Neuronal stem cell (in vitro differentiated cells): ENCODE results near the gene DDOST.

Source experiments
- DNase-seq: peaks from one replicate; pipeline ENCODE4 v3.0.0-alpha.2; 2013; ENCODE audit warnings: low spot score
- H2AFZ ChIP-seq: one replicate; pipeline ENCODE4 v1.6.1; 2013; ENCODE audit warnings: mild to moderate bottlenecking, low read length, inconsistent platforms
- H2AK5ac ChIP-seq: 2 replicates; pipeline ENCODE4 v1.6.1; 2013; ENCODE audit warnings: low read depth, mild to moderate bottlenecking, inconsistent platforms, low read length, moderate library complexity, mixed read lengths
- H2BK120ac ChIP-seq: 2 replicates; pipeline ENCODE4 v1.6.1; 2013; ENCODE audit warnings: low read depth, mild to moderate bottlenecking, inconsistent platforms, low read length, moderate library complexity, mixed read lengths
- H2BK12ac ChIP-seq: one replicate; pipeline ENCODE4 v1.6.1; 2013; ENCODE audit warnings: low read length, inconsistent platforms
- H2BK15ac ChIP-seq: 2 replicates; pipeline ENCODE4 v1.6.1; 2013; ENCODE audit warnings: mild to moderate bottlenecking, low read length, inconsistent platforms, mixed read lengths
- H2BK5ac ChIP-seq: one replicate; pipeline ENCODE4 v1.6.1; 2013; ENCODE audit warnings: inconsistent platforms, mild to moderate bottlenecking, low read length, moderate library complexity
- H3K14ac ChIP-seq: one replicate; pipeline ENCODE4 v1.6.1; 2013; ENCODE audit warnings: low read length, inconsistent platforms
- H3K18ac ChIP-seq: 2 replicates; pipeline ENCODE4 v1.6.1; 2013; ENCODE audit warnings: low read length, inconsistent platforms
- H3K23ac ChIP-seq: 2 replicates; pipeline ENCODE4 v1.6.1; 2013; ENCODE audit warnings: low read depth, mild to moderate bottlenecking, mixed read lengths, low read length, inconsistent platforms; ENCODE audit not compliant: poor library complexity
- H3K27ac ChIP-seq: replicated peaks from 3 replicates; pipeline ENCODE4 v1.5.1; 2013; ENCODE audit warnings: low read length, inconsistent platforms
- H3K27me3 ChIP-seq, 3 experiments: 2 replicates each; pipeline ENCODE4 v1.6.1; 2013; ENCODE audit warnings: low read length in 3 of 3, mild to moderate bottlenecking in 2 of 3, inconsistent platforms in 1 of 3, low read depth in 1 of 3, mixed read lengths in 1 of 3, moderate library complexity in 1 of 3; ENCODE audit not compliant: control insufficient read depth in 3 of 3, insufficient read depth in 3 of 3
- H3K36me3 ChIP-seq, 2 donors: replicated peaks in 1 of 2; 2 replicates each; pipeline ENCODE4 v1.6.1; 2013; ENCODE audit warnings: low read length in 2 of 2; ENCODE audit not compliant: control insufficient read depth in 2 of 2, insufficient read depth in 2 of 2
- H3K4ac ChIP-seq: 2 replicates; pipeline ENCODE4 v1.6.1; 2013; ENCODE audit warnings: inconsistent platforms, mild to moderate bottlenecking, low read length, moderate library complexity
- H3K4me1 ChIP-seq, 2 donors: 1 replicate in 1 of 2; 2 replicates in 1 of 2; pipeline ENCODE4 v1.6.1; 2013; ENCODE audit warnings: low read length in 2 of 2, low read depth in 1 of 2; ENCODE audit not compliant: control insufficient read depth in 2 of 2, insufficient read depth in 1 of 2
- H3K4me2 ChIP-seq: one replicate; pipeline ENCODE4 v1.6.1; 2013; ENCODE audit warnings: mild to moderate bottlenecking, low read length, inconsistent platforms; ENCODE audit not compliant: insufficient read depth, poor library complexity, severe bottlenecking
- H3K4me3 ChIP-seq, 2 donors: 2 replicates each; pipeline ENCODE4 v1.5.1; 2013; ENCODE audit warnings: low read length in 2 of 2, mild to moderate bottlenecking in 2 of 2, inconsistent platforms in 1 of 2, moderate library complexity in 1 of 2
- H3K79me1 ChIP-seq: one replicate; pipeline ENCODE4 v1.6.1; 2013; ENCODE audit warnings: low read depth, mild to moderate bottlenecking, inconsistent platforms, low read length, moderate library complexity
- H3K9ac ChIP-seq: one replicate; pipeline ENCODE4 v1.6.1; 2013; ENCODE audit warnings: mild to moderate bottlenecking, low read depth, low read length, inconsistent platforms; ENCODE audit not compliant: poor library complexity
- H3K9me3 ChIP-seq, 2 donors: replicated peaks in 1 of 2; 2 replicates each; pipeline versions ENCODE3 to v1.6.1; 2013; ENCODE audit warnings: low read length in 2 of 2, mild to moderate bottlenecking in 2 of 2, inconsistent platforms in 1 of 2, low read depth in 1 of 2, mixed read lengths in 1 of 2, moderate library complexity in 1 of 2; ENCODE audit not compliant: control insufficient read depth in 2 of 2, insufficient read depth in 1 of 2
- H4K8ac ChIP-seq: one replicate; pipeline ENCODE4 v1.6.1; 2013; ENCODE audit warnings: low read depth, mild to moderate bottlenecking, inconsistent platforms, low read length, moderate library complexity
- H4K91ac ChIP-seq: one replicate; pipeline ENCODE4 v1.6.1; 2013; ENCODE audit warnings: low read length, low read depth, mild to moderate bottlenecking, inconsistent platforms; ENCODE audit not compliant: poor library complexity
- WGBS, 2 donors: extraction: QIAGEN DNeasy Blood & Tissue Kit; methylation state at CpG; one replicate each; pipeline ENCODE4 v1.1.7; 2013; ENCODE audit warnings: missing lambda C conversion rate in 2 of 2, mixed read lengths in 1 of 2; ENCODE audit not compliant: insufficient read length in 2 of 2, insufficient replicate concordance in 1 of 2; ENCODE audit errors: extremely low coverage in 2 of 2; 5-methylcytosine and 5-hydroxymethylcytosine counted together

The DDOST gene

DNA sequence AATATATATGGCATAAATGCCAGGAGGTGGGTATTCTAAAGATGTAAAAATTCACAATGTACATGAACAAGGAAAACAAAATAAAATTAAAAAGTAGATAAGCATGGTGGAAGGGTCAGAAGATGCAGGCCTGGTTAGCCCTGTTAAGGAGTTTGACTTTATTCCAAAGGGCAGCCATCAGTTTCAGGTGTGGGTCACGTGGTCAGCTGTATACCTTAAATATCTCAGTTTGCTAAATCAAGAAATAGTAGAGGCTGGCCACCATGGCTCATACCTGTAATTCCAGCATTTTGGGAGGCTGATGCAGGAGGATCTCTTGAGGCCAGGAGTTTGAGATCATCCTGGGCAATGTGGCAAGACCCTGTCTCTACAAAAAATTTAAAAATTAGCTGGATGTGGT, 36.5 kb downstream of the DDOST start:
- H2BK12ac ChIP-seq: no peak overlapping the region
- no peak overlapping the region for H3K27ac ChIP-seq
- no peaks in the 10 kb centered on the region for H3K79me1 ChIP-seq
- H2BK5ac ChIP-seq: no peak overlapping the region
- H2BK120ac ChIP-seq: no peak overlapping the region
- H3K14ac ChIP-seq: no peak overlapping the region
- no peak overlapping the region for H2BK15ac ChIP-seq
- peaks cover 2 to 6% of the 10 kb centered on the region in 2 donors for H3K4me1 ChIP-seq
- H3K9me3 ChIP-seq: no peaks in the 10 kb centered on the region
- H2AK5ac ChIP-seq: no peak overlapping the region
- no peak overlapping the region for H2AFZ ChIP-seq
- H4K8ac ChIP-seq: no peak overlapping the region
- H3K4me3 ChIP-seq: no peak overlapping the region
- H3K18ac ChIP-seq: no peak overlapping the region
- no CpG with 5 or more reads among the region's 1 CpG for WGBS, 2 donors
- no peak overlapping the region for H3K4me2 ChIP-seq
- H3K36me3 ChIP-seq: no peaks in the 10 kb centered on the region
- H3K4ac ChIP-seq: no peak overlapping the region
- H3K23ac ChIP-seq: no peak overlapping the region
- H4K91ac ChIP-seq: no peak overlapping the region
- H3K27me3 ChIP-seq: peaks cover 0 to 6% (median 0%) of the 10 kb centered on the region in 3 experiments
- DNase-seq: no peak
- no peak overlapping the region for H3K9ac ChIP-seq

DNA sequence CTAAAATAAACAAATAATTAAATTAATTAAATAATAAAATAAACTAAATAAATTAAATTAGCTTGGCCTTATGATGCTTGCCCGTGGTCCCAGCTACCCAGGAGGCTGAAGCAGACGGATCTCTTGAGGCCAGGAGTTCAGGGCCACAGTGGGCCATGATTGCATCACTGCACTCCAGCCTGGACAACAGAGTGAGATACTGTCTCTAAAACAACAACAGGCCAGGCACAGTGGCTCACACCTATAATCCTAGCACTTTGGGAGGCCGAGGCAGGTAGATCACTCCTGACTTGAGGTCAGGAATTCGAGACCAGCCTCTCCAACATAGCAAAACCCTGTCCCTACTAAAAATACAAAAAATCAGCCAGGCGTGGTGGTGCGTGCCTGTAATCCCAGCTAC, 40.2 kb downstream of the DDOST start:
- H4K8ac ChIP-seq: no peak overlapping the region
- H4K91ac ChIP-seq: no peak overlapping the region
- no peak overlapping the region for H3K18ac ChIP-seq
- no peak overlapping the region for H3K9ac ChIP-seq
- no peaks in the 10 kb centered on the region for H3K9me3 ChIP-seq
- H3K27me3 ChIP-seq: peaks cover 0 to 30% (median 0%) of the 10 kb centered on the region in 3 experiments
- H3K4me2 ChIP-seq: no peak overlapping the region
- no peaks in the 10 kb centered on the region for H3K79me1 ChIP-seq
- no peak overlapping the region for H2BK120ac ChIP-seq
- H3K27ac ChIP-seq: no peak overlapping the region
- no CpG with 5 or more reads among the region's 6 CpGs for WGBS, 2 donors
- H2AK5ac ChIP-seq: no peak overlapping the region
- no peaks in the 10 kb centered on the region for H3K36me3 ChIP-seq
- H2AFZ ChIP-seq: no peak overlapping the region
- H3K4ac ChIP-seq: no peak overlapping the region
- DNase-seq: no peak
- H3K23ac ChIP-seq: no peak overlapping the region
- H2BK15ac ChIP-seq: no peak overlapping the region
- no peak overlapping the region for H2BK5ac ChIP-seq
- no peaks in the 10 kb centered on the region for H3K4me1 ChIP-seq
- no peak overlapping the region for H3K4me3 ChIP-seq
- no peak overlapping the region for H2BK12ac ChIP-seq
- H3K14ac ChIP-seq: no peak overlapping the region

DNA sequence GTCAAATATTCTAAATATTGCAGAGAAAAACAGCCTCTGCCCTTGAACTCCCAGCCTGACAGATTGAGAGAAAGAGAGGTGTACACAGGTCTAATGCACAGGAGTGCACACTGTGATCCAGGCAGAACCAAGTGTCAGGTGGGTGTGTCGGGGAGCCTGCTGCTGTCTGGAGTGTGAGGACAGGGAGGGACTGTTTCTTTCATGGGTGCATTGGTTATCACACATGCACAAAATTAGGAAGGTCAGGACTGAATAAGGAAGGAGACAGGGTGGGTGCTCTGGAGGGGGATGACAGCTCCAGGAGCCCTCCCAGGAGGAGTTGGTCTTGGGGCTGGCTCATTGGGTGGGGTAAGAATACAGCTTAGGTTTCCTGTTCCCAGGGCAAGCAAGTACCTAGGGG, 41.2 kb downstream of the DDOST start:
- no peak overlapping the region for H2BK5ac ChIP-seq
- H2AK5ac ChIP-seq: no peak overlapping the region
- no peak overlapping the region for H3K23ac ChIP-seq
- no peak overlapping the region for H3K4me3 ChIP-seq
- H3K9ac ChIP-seq: no peak overlapping the region
- no peak overlapping the region for H2BK120ac ChIP-seq
- peaks cover 0 to 37% (median 0%) of the 10 kb centered on the region in 3 experiments for H3K27me3 ChIP-seq
- H3K4me2 ChIP-seq: no peak overlapping the region
- no CpG with 5 or more reads among the region's 1 CpG for WGBS, 2 donors
- no peak overlapping the region for H2BK15ac ChIP-seq
- H4K91ac ChIP-seq: no peak overlapping the region
- H3K27ac ChIP-seq: no peak overlapping the region
- H3K18ac ChIP-seq: no peak overlapping the region
- no peak overlapping the region for H3K4ac ChIP-seq
- no peak overlapping the region for H2AFZ ChIP-seq
- H3K9me3 ChIP-seq: no peaks in the 10 kb centered on the region
- DNase-seq: no peak
- H3K4me1 ChIP-seq: no peaks in the 10 kb centered on the region
- no peak overlapping the region for H3K14ac ChIP-seq
- no peak overlapping the region for H2BK12ac ChIP-seq
- H3K36me3 ChIP-seq: no peaks in the 10 kb centered on the region
- no peaks in the 10 kb centered on the region for H3K79me1 ChIP-seq
- no peak overlapping the region for H4K8ac ChIP-seq

DNA sequence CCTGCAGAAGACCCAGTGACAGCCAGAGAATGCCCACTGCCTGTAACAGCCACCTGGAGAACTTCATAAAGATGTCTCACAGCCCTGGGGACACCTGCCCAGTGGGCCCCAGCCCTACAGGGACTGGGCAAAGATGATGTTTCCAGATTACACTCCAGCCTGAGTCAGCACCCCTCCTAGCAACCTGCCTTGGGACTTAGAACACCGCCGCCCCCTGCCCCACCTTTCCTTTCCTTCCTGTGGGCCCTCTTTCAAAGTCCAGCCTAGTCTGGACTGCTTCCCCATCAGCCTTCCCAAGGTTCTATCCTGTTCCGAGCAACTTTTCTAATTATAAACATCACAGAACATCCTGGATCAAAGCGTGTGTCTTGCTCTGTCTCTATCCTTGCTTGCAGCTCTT, 42.6 kb downstream of the DDOST start:
- Histone ChIP-seq H3K4me1 (no peaks in the 10 kb centered on the region), H3K9me3 (no peaks in the 10 kb centered on the region), H2AFZ (no peak overlapping the region), H4K91ac (no peak overlapping the region), H4K8ac (no peak overlapping the region), H3K14ac (no peak overlapping the region), H3K79me1 (no peaks in the 10 kb centered on the region), H3K27me3 (peaks cover 0 to 41% (median 0%) of the 10 kb centered on the region in 3 experiments), H2BK15ac (no peak overlapping the region), H3K18ac (no peak overlapping the region), H3K4me3 (no peak overlapping the region), H3K9ac (no peak overlapping the region), H2BK12ac (no peak overlapping the region), H3K27ac (no peak overlapping the region), H3K36me3 (no peaks in the 10 kb centered on the region), H2BK120ac (no peak overlapping the region), H3K4ac (no peak overlapping the region), H3K23ac (no peak overlapping the region), H2BK5ac (no peak overlapping the region), H2AK5ac (no peak overlapping the region), H3K4me2 (no peak overlapping the region)
- DNase-seq: no peak
- WGBS, 2 donors: no CpG with 5 or more reads among the region's 4 CpGs
